Fibroblast of peridontal ligament (primary cell): ENCODE measurements around the gene MAPKAPK2.
A peak's percentile ranks its signal among the peaks of the same experiment; 100 is the strongest.

Experiments used
- DNase-seq: peaks from one replicate; pipeline ENCODE4 v3.0.0-alpha.2; 2010; ENCODE audit errors: extremely low read depth

The MAPKAPK2 gene

DNA sequence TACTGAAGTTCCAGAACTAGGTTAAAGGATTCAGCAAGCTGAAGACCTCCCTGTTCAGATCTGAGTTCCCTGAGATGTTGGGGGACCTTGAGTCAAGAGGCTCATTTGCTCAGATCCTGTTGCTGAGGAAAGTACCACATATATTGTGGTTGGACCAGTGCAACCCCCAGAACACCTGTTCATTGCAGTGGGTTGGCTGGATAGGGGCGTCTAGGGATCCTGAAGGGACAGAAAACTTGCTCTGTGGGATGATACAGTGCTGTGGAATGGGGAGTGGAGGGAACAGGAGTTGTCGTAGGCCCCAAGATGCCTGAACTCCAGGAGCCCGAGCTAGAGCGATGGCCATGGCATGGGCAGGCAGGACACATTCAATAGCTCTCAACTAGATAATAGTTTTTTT, 24.6 kb upstream of the MAPKAPK2 start:
- no peak for DNase-seq

- DNase-seq, result no peak
Measured at GRCh38 chr1:206661161-206661820, 23.4 kb upstream of the MAPKAPK2 start.

GRCh38 chr1:206662396-206663092, 22.2 kb upstream of the MAPKAPK2 start:
- no peak for DNase-seq

- DNase-seq, result no peak
Measured at GRCh38 chr1:206663362-206663761, 21.3 kb upstream of the MAPKAPK2 start.

- peak; percentile 73 for DNase-seq
Measured at GRCh38 chr1:206663832-206664652, 20.7 kb upstream of the MAPKAPK2 start.

- DNase-seq, result no peak
Measured at GRCh38 chr1:206664740-206665139, 20.0 kb upstream of the MAPKAPK2 start.

- no peak for DNase-seq
Measured at GRCh38 chr1:206666031-206666561, 18.6 kb upstream of the MAPKAPK2 start.

- DNase-seq, result no peak
Measured at GRCh38 chr1:206666954-206667665, 17.6 kb upstream of the MAPKAPK2 start.

- DNase-seq, result no peak
Measured at GRCh38 chr1:206668351-206668750, 16.4 kb upstream of the MAPKAPK2 start.

DNA sequence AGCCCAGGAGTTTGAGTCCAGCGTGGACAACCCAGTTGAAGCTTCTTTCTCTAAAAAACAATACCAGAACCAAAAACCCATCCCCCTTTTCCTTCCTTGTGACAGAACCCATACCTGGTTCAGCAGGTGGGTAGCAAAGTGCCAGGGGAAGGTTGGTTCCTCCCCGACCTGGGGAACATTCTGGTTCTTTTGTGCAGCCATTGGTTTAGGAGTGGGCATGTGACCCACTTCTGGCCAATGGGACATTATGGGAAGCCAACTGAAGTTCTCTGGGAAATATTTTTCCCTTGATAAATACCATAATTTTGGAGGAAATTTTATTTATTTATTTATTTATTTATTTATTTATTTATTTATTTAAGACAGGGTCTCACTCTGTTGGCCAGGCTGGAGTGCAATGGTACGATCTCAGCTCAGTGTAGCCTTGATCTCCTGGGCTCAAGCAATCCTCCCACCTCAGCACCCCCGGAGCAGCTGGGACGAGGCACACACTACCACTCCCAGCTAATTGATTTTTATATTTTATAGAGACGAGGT, 15.8 kb upstream of the MAPKAPK2 start:
- DNase-seq, result no peak

DNA sequence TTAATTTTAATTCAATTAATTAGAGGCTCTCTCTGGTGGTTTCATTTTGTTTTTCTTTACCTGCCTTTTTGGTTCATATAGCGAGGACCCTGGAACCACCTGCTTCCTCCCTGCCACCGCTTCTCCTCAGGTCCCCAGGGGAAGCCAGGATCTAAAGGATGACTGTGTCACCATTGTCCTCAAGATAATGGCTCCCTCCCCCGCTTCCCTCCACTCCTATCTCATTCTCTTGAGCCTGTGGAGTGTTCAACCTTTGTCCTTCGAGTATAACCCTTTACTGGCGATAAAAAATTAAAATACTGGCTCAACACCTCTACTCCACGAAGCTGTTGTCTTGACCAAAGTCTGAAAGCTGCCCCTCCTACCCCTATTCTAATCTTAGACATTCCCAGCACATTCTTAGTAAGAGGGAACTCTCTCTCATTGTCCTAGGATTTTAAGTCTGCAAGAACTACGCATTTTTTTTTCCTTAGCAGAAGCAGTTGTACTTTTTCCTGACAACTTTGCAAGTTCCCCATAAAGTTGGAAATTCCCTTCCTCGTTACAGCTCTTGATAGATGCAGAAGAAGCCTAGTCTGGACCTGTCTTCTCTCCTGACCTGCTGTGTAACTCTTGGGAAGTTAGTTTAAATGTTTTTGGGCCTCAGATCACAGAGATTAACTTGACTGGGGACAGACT, 12.6 kb upstream of the MAPKAPK2 start:
- DNase-seq, result no peak

GRCh38 chr1:206672844-206673758, 11.6 kb upstream of the MAPKAPK2 start:
- DNase-seq, result peak; percentile 49

GRCh38 chr1:206674236-206674635, 10.5 kb upstream of the MAPKAPK2 start:
- DNase-seq, result no peak

DNA sequence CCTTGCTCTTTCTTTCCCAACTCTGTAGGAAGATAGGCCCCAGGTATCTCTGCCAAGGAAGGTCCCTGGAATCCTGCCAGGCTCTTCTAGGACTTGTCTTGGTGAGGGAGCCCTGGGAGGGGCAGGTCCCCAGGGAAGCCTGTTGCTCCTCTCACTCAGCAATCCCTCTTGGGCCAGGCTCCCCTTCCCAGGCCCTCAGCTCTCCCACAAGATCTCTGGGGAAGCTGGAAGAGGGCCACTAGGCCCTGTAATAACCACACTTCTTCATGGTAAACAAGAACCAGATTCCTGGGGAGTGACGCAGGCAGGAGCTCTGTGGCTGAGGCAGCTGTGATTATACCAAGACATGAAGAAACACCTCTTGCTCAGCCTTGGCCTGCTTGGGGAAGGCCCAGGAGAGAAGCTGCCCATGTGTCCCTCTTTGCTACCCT, 9.9 kb upstream of the MAPKAPK2 start:
- DNase-seq, result peak; percentile 99

- no peak for DNase-seq
Measured at GRCh38 chr1:206676499-206676898, 8.2 kb upstream of the MAPKAPK2 start.

- DNase-seq, result no peak
Measured at GRCh38 chr1:206678490-206678889, 6.2 kb upstream of the MAPKAPK2 start.

DNA sequence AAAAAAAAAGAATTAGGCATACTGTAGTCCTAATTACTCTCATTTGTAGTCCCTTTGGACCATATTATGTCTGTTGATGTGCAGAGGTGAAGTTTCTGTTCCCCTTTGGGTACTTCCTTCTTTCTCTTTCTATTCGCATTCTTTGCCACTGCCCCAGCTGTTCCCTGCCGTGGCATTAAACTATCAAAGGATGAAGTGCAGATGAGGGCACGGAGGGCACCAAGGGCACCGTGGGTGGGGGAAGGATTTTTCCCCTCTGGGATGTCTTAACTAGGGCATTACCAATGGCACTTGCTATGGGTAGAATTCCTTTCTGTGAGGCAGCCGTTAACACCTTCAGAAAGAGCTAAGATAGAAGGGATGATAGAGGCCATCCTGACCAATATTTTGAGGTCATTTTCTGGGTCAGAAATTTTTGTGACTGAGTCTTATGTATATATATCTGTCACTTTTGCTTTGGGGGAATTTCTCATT, 4.9 kb upstream of the MAPKAPK2 start:
- no peak for DNase-seq

DNA sequence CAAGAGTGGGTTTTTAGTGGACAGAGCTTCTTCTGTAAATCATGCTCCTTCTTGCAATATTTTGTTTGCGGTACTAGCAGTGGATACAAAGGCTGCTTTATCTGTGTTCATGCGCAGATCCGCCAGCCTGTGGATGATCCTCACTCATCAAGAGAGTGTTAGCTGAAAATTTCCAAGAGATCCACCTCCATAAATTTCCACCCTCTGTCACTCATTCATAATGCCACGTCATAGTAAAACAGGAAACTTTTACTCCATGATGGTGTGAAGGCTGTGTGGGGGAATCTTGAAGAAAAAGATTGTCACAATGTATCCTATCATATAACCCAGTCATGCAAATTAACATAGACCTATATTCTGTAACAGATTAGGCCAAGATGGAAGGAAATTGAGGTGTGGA, 4.4 kb upstream of the MAPKAPK2 start:
- DNase-seq, result no peak

DNA sequence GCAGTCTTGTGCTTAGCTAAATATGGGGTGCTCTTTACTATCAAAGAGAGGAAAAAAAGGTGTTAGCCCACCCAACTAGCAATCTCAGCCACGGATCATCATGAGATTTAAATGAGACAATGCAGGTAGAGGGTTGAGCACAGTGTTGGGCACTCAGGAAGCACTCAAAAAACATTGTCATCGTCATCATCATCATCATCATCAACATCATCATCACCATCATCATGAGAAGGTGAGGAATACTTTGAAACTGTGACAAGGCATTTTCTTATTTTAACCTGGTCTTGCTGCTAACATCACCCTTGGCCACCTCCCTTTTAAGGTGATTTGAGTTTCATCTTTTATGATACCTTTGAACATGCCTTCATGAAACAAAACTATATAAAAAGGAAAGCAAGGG, 3.3 kb upstream of the MAPKAPK2 start:
- DNase-seq, result no peak

GRCh38 chr1:206682111-206682510, 2.6 kb upstream of the MAPKAPK2 start:
- DNase-seq, result no peak
